Amniotic epithelial cell (primary cell): Measurements from ENCODE around the gene CFDP1.

ENCODE experiments used
- DNase-seq: peaks from one replicate; pipeline ENCODE4 v3.0.0-alpha.2; 2010; ENCODE audit warnings: low read depth

Gene CFDP1

GRCh38 chr16:75251280-75252048 is 181.8 kb downstream of the CFDP1 start, which contains the start of gene BCAR1:
BCAR1 (minus strand) TSS chr16:75251624; CDS start chr16:75251482, 142 bp downstream.
- peak; percentile 94 for DNase-seq

DNA sequence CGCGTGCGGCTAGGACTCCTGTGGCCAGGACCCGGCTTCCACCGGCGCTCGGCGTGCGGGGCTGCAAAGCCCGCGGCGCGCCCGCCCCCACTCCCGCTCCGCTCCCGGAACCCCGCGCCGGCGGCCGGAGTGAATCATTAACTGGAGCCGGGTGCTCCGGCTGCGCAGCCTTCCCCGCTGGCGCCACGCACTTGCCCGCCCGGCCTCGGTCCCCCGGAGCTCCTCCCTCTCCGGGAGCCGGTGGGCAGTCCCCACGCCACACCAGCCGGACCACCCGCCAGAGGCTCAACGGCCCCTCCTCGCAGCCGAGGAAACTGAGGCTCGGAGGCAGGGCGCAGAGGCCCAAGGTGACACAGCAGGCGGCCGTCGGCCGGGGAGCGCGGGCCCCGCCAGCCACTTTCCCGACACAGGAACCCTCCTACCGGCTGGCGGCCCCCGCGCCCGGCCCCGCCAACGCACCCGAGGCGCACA is 182.5 kb downstream of the CFDP1 start:
- DNase-seq: no peak

DNA sequence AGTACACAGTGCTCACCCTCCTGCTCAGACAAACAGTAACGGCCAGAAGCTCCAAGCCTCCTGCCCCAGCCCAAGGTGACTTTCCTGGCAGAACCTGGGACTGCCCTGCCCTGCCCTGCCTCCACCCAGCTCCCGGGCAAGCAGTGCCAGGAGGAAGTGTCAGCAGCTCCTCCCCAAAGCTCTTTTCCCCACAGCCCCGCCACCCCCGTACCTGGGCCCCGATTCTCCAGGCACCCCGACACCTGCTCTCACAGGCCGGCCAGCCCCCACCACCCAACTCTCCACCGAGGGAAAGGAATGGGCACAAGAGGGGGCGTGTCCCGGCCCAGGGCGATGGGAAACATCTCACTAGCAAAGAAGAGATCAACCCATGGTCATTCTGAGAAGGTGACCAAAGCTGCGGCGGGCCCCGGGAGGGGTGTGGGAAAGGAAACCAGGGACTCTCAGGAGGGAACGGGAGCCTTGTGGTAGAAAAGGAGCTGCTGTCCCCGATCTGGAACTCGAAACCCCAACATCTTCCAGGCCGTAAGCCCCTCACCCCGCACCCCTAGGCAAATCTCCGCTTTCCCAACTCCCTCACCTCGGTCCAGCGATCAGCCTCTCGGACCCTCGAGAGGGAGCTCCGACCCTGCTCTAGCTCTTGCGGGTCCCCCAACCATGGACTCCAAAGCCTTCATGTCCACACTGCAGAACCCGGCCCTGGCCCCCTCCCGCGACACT is 183.1 kb downstream of the CFDP1 start:
- DNase-seq: no peak

- no peak for DNase-seq
Measured at GRCh38 chr16:75249441-75249840, 183.9 kb downstream of the CFDP1 start.

- DNase-seq: no peak
Measured at GRCh38 chr16:75248536-75249380, 184.5 kb downstream of the CFDP1 start.

GRCh38 chr16:75248142-75248535 is 185.2 kb downstream of the CFDP1 start:
- no peak for DNase-seq

GRCh38 chr16:75247249-75247648 is 186.1 kb downstream of the CFDP1 start:
- DNase-seq: no peak

DNA sequence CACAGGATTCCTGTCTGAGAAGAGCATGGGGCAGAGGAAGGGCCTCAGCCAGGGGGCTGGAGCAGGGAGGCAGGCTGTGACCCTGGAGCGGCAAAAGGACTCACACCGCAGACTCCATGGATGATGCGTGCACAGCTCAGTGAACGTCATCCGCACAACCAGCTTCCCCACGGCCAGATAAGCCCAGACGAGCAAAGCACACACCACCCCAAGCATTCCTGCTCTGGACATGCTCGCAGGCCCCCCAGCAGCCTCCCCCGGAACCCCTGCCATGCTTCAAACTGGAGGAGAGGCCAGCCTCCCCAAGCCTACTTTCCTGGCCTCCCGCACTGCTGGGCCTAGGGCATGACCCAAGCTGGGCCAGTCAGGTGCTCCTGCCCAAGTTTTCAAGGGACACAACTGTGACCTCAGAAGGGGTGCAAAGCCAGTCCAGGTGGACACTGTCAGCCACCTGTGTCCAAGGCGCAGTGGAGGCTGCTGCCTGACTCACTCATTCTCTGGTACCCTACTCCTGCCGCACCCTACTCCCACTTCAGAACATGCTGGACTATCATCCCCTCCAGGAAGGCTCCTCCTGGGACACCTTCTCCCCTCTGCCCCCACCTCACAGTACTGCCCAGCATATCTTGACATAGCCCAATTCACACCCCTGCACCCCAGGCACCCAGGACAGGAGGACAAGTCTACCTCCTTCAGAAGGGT is 186.6 kb downstream of the CFDP1 start:
- DNase-seq: peak; percentile 90

DNA sequence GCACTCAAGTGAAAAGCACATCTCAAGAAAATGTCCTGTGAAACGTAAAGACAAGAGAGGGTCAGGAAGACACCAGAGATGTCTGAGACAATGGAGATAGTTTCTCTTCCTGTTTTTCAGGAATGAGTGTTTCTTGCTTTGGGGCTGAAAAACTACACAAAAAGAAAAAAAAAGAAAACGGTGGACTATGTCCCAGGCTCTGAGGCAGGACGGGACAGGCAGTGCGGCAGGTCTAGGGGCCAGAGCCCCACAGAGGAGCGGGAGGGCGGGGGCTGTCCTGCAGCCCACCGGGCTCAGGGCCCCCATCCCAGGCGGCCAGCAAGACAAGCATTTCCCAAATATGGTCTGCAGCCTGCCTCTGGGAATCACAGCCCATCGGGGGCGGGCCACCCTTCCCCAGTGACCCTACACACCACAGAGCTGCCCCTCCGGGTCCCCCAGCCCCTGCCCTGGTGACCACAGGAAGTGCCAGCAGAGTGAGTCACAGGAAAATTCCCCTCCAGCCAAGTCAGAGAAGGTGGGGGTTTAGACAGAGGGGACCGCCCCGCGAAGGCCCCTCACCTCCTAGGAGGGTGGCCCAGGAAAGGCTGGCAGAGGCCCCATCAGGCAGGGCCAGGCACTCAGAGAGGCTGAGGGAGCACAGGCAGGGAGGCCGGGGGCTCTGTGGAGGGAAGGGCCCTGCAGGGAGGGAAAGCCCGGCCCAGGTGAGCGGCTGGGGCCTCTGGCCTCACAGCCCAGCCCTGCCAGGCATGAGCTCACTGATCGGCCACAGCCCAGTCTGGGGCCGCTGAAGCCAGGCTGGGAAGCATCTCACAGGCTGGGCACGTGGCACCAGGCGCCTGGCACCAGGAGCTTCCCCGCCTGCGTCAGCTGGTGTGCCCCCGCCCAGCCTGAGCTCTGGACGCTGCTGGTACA is 188.2 kb downstream of the CFDP1 start:
- DNase-seq: peak; percentile 96

DNA sequence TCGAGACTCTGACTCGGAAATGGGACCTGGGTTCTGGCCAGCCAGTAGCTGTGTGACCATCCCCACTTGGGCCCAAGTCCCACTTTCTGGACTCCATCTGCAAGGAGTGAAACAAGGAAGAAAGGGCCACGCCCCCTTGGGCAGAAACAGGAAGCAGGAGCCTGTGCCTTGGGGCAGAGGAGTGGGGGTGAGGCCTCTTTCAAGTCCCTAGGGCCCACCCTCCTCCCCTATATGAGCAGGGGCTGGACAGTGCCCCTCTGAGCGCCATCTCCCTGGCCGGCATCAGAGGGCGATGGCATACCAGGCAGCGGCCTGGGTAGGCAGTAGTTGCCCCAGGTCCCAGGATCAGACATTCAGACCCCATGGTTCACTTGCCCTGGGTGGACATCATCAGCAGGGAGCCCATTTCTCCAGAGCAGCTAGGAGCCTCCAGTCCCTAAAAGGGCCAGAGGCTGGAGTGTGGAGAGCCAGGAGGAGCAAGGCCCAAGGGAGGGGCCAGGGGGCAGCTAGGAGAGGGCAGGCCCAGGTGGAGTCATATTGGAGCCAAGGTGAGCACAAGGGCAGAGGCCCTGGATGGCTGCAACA is 189.0 kb downstream of the CFDP1 start:
- no peak for DNase-seq
